Brain microvascular endothelial cell (primary cell): ENCODE data around the gene CIAO2B.
"Not testable (repeated sequence)": the region's sequence is repeated elsewhere in the genome, so short reads cannot be mapped to it uniquely, and the experiment has no call there.

Source experiments
- DNase-seq: peaks from one replicate; pipeline ENCODE4 v3.0.0-alpha.2; 2020
- H3K27ac ChIP-seq: fragments of 250-450 bp; sonication (Bioruptor Pico); 2 replicates; pipeline ENCODE4 v1.5.1; 2020; ENCODE audit warnings: mild to moderate bottlenecking, moderate library complexity
- H3K27me3 ChIP-seq: fragments of 250-450 bp; sonication (Bioruptor Pico); replicated peaks from 2 replicates; pipeline ENCODE4 v1.5.1; 2020; ENCODE audit warnings: mild to moderate bottlenecking
- H3K36me3 ChIP-seq: fragments of 250-450 bp; sonication (Bioruptor Pico); replicated peaks from 2 replicates; pipeline ENCODE4 v1.5.1; 2020; ENCODE audit warnings: mild to moderate bottlenecking
- H3K4me3 ChIP-seq: 2 replicates; pipeline ENCODE4 v1.5.1; 2011; ENCODE audit warnings: low read depth, mild to moderate bottlenecking, control low read depth, low read length, moderate library complexity
- CTCF ChIP-seq: IDR thresholded peaks from 2 replicates; pipeline ENCODE4 v1.5.1; 2011; ENCODE audit warnings: low read depth, mild to moderate bottlenecking, moderate library complexity, low read length, control low read depth, inconsistent platforms; ENCODE audit errors: missing control alignments
- in situ Hi-C: cut with HindIII; loops from 2 replicates; pipeline ENCODE4 v1.10.0; 2017; ENCODE audit warnings: low sequenced_read_pairs, low pct_ligation_motif_present

CIAO2B gene

GRCh38 chr16:66936462-66936861, 2.3 kb upstream of the CIAO2B start:
- TF ChIP-seq CTCF, result no peak
- DNase-seq, result no peak
- H3K27ac ChIP-seq, result no peak overlapping the region
- H3K4me3 ChIP-seq, result no peak overlapping the region
- peaks cover 12% of the 10 kb centered on the region for H3K36me3 ChIP-seq
- no peaks in the 10 kb centered on the region for H3K27me3 ChIP-seq
- in situ Hi-C loops, result no loop called here

DNA sequence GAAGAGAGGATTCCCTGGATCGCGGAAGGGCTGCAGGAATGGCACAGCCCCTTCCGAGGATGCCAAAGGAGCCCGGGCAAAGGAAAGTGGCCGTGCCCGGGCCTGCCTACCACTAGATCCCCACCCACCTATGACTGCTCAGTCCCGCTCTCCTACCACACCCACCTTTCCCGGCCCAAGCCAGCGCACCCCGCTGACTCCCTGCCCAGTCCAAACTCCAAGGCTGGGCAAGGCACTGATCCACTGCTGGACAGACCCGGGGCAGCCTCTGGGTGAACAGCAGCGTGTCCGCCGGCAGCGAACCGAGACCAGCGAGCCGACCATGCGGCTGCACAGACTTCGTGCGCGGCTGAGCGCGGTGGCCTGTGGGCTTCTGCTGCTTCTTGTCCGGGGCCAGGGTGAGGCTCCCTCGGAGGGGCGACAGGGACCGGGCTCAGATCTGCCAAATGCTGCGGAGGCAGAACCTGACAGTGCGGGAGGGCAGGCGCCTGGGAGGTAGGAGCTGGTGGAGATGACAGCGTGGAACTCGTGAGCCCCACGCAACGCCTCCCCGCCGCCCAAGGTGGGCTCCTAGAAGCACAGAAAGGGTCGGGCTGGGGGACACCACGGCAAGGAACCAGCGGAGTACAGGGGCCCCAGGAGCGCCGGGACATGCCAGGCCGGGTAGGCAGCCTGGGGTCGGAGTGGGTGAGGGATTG, 1.3 kb upstream of the CIAO2B start, which contains the start of gene CES2:
Gene CES2 (plus strand): TSS at position 203 of the 698 bp plus-strand sequence. CDS start 120 bp downstream, at position 323.
- DNase-seq, result no peak
- H3K27ac ChIP-seq, result peak within 1 kb of the TSS; percentile 74
- H3K36me3 ChIP-seq, result peaks cover 2% of the 10 kb centered on the region
- H3K4me3 ChIP-seq, result peak within 1 kb of the TSS; percentile 96
- in situ Hi-C loops, result no loop called here
- H3K27me3 ChIP-seq, result no peaks in the 10 kb centered on the region
- no peak for TF ChIP-seq CTCF

DNA sequence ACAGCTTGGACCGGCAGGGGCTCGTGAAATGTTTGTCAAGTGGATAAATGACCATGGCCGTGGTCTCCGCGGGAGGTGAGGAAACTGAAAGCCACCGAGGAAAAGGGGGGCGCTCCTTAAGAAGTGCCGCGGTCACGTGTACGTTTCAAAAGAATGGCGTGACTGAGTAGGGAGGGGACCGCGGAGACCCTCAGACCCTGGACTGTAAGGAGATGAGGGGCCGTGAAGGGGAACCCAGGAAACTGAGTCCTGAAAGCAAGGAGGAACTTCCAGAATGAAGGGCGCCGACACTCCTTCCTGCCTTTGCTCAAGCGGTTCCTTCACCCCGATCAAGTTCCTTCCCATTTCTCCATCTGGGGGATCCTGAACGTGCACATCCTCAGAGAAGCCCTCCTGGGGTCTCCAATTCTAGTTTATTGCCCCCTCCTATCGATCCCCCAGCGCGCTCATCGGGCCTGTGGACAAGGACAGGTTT, 674 bp upstream of the CIAO2B start:
- DNase-seq, H3K36me3 ChIP-seq, H3K27me3 ChIP-seq, in situ Hi-C loops: not testable (repeated sequence)
- Histone ChIP-seq H3K4me3 (peak overlapping the region; percentile 96), H3K27ac (peak overlapping the region; percentile 74)

GRCh38 chr16:66933776-66934137, 445 bp downstream of the CIAO2B start:
- no peak for DNase-seq
- Histone ChIP-seq H3K27me3 (no peaks in the 10 kb centered on the region), H3K36me3 (no peaks in the 10 kb centered on the region), H3K27ac (peak overlapping the region; percentile 74), H3K4me3 (peak overlapping the region; percentile 96)
- TF ChIP-seq CTCF, result no peak
- in situ Hi-C loops, result no loop called here

DNA sequence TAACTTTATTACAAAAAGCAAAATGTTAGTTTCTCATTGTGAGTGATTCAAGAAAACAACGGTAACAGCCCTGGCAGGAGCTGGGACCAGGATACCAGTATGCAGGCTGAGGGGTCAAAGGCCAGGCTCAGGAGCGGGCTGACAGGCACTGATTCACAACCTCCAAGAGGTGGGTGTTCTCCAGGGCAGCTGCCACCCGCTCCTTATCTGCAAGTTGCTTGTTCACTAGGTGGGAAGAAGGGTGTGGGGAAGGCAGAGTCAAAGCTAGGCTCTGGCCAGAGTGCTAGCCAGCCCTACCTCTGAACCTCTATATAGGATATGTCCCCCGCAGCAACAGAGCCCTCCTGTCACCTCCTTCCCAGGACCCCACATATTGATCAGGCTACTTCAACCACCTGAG, 2.1 kb downstream of the CIAO2B start:
- H3K4me3 ChIP-seq, result no peak overlapping the region
- DNase-seq, result no peak
- TF ChIP-seq CTCF, result no peak
- H3K36me3 ChIP-seq, result no peaks in the 10 kb centered on the region
- no peaks in the 10 kb centered on the region for H3K27me3 ChIP-seq
- no peak overlapping the region for H3K27ac ChIP-seq
- in situ Hi-C loops, result no loop called here

DNA sequence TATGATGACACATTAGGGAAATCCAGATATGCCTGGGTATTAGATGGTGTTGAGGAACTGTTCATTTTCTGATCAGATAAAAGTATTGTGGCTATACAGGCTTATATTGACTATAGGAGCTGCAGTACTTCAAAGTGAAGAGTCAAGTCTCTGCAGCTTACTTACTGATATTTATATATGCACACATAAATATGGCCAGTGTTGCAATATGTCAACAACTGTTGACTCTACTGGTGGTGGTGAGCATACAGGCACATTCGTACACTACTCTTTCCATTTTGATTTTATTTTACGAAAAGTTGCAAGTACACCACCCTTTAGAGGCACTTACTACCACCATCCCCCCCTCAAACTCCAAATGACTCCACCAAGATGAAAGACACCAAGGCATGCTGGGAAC, 2.5 kb downstream of the CIAO2B start:
- Histone ChIP-seq H3K36me3 (no peaks in the 10 kb centered on the region), H3K27ac (no peak overlapping the region), H3K27me3 (no peaks in the 10 kb centered on the region), H3K4me3 (no peak overlapping the region)
- in situ Hi-C loops, result no loop called here
- no peak for DNase-seq
- TF ChIP-seq CTCF, result no peak
